HG03558 (cell line): ENCODE measurements around the gene RSPO1.

ENCODE experiments used
- ATAC-seq: cut with Tn5 transposase; IDR thresholded peaks from one replicate; pipeline ENCODE4 v1.9.1; 2021; ENCODE audit warnings: moderate number of reproducible peaks; ENCODE audit not compliant: unreplicated experiment; ENCODE audit errors: extremely low read depth

RSPO1 gene

DNA sequence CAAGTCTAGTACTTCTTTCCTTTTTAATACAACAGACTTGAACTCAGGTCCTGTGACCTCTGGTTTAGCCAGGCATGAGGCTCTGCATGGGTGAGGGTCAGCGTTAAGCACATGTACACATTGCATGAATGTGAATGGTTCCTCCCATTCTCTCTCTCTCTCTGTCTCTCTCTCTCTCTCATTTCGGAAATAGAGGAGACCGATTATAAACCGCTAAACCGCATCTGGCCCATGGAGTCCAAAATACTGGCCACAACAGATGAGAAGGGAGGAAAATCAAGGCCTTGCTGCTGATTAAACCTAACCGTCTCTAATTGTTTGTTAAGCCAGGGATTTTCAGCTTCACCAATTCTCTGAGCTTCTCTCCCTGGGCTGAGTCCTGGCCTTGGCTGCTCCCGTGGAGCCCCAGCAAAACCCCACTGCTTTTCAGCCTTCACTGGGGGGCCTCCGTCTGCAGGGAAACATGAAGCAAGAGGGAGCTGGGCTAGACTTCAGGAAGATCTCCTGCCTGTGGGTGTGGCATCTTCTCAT is 6.6 kb downstream of the RSPO1 start:
- ATAC-seq: no peak

DNA sequence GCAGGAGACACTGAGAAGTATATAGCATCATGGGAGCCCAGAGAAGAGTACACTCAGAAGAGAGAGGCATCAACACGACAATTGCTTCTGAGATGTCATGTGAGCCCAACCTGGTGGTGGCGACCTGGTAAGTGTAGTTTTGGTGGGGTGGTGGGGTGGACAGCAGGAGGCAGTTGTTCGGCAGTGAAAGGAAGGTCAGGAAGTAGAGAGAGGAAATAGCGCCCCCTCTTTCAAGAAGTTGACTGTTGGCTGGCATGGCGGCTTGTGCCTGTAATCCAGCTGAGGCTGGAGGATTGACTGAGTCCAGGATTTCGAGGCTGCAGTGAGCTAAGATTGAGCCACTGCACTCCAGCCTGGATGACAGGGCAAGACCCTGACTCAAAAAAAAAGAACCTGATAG is 12.6 kb downstream of the RSPO1 start:
- ATAC-seq: no peak

DNA sequence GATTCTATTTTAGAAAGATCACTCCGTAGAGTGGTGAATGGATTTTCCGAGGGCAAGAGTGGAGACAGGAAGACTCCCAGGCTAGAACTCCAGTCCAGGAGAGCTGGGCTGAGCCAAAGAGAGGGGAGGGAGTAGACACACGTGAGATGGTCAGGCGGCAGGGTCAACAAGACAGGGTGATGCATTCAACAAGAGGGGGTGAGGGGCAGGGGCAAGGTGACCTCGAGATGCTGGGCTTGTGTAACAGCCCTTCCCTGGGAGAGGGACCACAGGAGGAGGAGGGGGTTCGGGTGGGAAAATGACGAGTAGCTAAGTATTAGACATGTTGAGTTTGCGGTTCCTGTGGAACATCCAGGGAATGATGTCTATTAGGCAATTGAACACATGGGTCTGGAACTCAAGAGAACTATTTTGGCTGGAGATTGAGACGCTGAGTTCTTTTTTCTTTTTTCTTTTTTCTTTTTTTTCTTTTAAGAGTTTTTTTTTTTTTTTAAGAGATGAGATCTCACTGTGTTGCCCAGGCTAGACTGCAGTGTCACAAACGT is 13.3 kb downstream of the RSPO1 start:
- ATAC-seq: no peak

DNA sequence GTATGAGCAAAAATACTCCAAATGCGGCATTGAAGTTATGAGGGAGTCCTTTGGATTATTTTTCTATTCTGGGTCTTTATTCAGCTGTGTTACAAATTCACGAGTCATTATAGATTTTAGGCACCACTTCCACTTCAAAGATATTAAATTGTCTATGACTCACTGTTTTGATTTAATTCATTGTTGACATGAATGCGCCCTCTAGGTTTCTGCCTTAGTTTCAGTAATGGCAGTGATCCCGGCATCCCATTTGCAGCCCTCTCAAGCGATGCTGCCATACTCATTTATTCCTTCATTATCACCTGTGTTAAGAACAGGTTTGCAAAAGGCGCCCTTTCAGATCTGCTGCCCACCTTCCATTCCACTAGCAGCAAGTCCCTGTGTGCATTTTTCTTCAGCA is 14.0 kb downstream of the RSPO1 start:
- ATAC-seq: no peak

DNA sequence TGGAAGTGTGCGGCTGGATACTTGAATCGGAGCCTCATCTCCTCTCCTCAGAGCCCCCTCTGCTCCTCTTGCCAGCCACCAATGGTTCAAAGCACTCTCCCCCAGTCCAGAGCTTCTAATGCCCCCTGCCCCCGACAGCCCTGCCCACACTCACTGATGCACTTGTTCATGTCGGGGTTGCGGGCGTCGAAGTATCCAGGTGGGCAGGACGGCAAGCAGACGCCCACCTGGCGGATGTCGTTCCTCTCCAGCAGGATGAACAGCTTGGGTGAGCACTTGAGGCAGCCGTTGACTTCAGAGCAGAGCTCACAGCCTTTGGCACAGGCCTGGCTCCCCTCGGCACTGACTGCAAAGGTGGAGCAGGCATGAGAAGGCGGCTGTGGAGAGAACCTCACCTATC is 18.4 kb downstream of the RSPO1 start:
- ATAC-seq: no peak

DNA sequence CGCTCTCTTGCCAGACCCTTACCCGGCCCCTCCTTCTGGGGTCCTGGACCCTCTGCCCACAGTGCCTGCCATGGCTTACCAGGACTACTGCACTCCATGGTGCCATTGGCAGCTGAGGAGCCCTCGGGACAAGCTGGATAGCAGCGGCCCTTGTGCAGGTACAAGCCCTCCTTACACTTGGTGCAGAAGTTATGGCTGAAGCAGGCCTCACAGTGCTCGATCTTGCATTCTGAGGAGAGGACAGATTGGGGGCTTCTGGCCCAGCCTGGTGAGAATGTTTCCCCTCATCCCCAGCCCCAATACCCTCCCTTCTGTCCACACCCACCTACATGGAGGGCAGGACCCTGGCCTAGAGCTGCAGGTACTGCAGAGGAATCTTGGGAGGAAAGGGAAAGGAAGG is 20.6 kb downstream of the RSPO1 start:
- no peak for ATAC-seq

DNA sequence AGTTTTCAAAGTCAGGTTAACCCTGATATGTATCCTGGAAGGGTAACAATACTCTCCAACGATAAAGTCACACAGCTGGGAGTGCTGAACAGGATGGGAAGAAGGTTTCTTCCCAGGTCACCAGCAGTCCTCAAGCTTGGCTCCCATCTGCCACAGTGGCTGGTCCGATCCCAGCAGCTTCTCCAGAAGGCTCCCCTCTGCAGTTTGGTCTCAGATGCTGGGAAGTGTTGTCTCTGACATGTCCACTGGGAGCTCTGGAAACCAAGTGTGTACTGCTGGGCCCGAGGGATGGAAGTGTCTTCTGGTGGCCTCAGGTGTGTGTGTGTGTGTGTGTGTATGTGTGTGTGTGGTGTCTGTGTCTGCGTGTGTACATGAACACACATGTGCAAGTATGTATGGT is 22.5 kb downstream of the RSPO1 start:
- ATAC-seq: no peak

DNA sequence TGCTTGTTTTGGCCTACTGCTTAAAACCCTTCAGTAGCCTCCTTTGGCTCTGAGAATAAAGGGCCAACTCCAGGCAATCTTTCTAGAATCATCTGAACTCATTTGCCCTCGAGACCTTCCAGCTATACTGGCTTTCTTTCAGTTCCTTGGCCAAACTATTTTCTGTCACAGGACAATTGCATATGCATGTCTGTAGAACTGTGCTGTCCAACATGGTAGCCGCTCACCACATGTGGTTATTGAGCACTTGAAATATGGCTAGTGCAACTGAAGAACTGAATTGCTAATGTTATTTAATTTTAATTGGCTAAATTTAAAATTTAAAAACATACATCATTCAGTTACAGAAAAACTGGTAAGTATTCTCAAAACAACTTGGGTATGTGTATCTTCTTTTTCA is 24.7 kb downstream of the RSPO1 start:
- ATAC-seq: no peak

DNA sequence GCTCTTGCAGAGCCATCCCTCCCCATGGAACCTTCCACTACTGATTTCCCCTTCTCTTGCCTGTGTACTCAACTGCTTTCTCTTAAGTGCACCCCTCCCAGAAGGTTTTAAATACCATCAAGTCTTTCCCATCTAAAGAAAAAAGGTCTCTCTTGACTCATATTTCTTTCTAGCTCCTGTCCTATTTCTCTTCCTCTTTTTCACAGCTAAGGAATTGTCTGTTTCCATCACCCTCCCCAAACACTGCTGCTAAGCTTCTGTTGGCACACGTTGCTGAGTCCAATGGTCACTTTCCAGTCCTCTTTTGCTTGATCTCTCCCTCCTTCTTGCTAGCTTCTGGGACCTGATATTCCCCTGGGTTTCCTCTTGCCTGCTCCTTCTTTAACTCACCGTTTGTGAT is 25.7 kb downstream of the RSPO1 start:
- no peak for ATAC-seq

DNA sequence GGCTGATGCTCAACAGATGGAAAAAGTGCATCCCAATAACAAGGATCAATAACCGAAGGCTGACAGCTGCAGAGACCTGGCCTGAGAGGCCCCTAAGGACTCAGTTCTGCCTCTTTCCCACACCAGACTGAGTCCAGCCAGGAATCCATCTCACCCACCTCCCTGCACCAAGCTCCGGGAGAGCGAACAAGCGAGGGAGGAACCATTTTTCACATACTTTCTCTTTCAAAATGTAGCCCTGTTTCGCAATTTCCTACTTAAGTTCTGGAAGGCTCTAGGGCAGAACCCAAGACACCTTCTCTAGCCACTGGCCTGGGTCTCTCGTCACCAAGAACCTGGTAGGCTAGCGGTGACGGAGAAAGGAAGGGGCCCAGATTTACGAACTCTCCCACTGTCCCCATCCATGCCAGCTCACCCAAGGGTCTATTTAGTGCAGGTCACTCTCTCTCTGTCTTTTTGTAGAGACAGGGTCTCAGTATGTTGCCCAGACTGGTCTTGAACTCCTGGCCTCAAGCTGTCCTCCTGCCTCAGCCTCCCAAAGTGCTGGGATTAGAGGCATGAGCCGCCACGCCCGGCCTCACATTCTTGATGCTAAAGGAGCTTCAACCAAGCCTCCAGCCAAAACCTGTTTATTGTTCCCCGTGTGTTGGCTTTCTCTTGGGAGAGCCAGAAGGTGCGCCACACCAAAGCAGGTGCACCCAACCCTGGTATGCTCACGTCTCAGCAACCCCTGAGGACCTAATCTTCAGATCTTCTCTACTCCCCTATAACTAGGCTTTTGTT is 28.0 kb downstream of the RSPO1 start:
- no peak for ATAC-seq

DNA sequence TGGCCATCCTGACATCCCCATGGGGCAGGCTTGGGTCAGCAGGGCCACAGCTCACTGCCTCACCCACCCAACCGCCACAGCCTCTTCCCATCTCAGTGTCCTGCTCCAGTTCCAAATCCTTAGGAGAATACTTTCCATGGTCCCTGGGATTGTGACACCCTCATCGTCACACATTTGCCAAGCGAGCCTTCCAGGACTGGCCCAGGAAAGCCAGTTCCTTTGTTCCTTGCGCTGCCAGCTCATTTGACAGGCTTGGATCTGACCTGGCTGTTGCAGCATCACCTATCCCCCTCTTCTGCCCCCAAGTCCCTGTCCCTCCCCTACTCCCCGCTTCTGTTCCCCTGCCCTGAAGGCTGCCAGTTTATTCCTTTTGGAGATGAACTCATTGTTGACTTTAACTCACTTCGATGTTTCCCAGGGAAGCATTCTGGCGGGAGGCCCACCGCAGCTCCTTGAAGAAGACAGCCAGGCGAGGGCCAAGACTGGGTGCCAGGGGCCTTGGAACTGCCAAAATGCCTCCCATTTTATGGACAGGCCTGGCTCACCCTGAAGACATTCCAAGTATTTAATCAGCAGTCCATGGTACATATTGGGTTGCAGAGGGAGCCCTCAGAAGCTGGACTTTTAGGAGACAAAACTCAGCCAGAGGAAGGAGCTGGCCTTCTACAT is 28.8 kb downstream of the RSPO1 start:
- ATAC-seq: no peak

DNA sequence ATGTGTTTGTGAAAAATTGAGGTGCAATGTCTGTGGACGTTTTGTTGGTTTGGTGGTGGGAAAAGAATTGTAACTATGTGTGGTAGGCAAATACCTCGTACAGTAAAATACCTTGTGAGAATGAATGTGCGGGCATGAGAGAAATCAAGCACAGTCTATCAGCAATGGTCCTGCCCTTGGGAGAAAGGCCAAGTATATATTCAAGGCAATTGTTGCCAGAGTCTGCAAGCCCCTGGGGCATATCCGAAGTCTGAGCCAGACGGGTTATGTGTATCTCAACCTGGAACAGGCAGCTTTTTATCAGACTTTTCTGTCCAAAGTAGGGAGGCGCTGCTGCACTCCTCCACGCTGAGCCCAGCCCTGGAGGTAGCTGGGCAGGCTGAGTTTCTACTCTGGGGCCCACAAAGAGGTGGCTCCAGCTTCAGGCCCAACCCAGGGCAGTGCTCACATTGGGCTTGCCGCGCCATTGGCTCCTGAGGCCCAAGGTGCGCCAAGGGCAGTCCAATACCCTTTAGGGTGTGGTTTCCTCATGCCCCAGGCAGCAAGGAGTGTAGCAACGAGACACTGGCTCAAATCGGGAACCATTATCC is 29.5 kb downstream of the RSPO1 start:
- ATAC-seq: no peak

DNA sequence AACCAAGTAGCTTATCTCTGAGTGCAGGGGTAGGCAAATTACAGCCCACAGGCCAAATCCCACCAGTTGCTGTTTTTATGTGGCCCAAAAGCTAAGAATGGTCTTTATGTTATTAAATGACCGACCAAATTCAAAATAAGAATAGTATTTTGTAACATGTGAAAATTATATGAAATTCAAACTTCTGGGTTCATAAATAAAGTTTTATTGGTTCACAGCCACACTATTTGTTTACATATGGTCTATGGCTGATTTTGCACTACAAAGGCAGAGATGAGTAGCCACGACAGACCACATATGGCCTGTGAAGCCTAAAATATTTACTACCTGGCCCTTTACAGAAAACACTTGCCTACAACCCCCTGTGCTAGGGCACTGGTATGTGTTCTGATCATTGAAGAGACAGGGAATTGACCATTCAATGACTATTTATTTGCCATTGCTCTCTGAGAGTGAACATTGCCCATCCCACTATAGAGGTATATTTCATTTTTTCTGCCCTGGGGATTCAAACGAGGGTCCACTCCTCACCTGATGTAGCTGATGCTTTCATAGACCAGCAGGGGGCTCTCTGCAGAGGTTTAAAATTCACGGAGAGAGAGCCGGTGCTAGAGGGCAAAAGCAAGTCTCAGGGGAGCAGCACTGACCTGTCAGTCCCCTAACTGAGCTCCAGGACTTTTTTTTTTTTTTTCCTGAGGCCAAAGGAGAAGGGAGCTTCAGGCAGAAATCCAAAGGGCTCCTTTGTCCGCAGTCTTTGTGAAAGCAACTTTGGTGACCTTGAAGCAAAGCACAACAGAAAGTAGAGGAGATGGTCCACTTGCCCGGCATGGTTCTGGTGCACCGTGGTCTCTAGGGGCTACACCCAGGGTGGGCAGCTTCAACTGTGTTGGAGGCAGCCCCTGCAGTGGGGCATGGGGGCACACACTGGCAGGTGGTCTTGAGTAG is 31.7 kb downstream of the RSPO1 start:
- ATAC-seq: no peak

DNA sequence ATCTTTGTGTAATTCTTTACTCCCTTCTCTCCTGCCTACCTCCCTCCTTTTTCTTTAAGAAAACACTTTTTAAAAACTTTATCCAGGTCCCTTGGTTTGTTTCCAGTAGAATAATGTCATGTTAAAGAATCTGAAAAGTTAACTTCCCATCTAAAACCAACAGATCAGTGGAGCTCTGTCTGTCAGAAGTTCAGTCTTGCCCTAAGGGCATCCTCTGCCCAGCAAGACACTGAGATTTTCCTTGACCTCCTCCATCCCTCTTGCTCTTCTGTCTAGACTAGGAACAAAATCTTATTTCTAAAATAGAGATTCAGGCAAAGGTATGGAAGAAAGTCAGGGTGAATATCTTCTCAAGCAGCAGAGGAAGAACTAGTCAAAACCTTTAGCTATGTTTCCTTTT is 33.3 kb downstream of the RSPO1 start:
- ATAC-seq: no peak

DNA sequence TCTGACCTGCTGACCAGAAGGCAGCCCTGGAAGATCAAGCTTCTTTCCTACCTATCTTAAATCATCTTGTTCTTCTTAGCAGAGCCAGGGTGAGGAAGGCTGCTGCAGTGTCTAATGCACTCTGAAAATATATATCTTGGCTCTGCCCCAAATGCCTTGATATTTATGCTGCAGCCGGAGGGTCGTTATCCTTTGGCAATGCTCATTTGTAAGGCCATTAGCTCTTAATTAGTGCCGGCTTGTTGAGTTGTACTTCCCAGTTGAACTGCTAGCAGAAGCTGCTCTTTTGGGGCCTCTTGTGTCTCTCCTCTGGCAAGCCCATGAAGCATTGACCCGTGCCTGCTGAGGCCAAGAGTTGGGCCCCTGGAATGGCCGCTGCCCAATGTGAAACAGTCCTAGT is 34.8 kb downstream of the RSPO1 start:
- no peak for ATAC-seq

DNA sequence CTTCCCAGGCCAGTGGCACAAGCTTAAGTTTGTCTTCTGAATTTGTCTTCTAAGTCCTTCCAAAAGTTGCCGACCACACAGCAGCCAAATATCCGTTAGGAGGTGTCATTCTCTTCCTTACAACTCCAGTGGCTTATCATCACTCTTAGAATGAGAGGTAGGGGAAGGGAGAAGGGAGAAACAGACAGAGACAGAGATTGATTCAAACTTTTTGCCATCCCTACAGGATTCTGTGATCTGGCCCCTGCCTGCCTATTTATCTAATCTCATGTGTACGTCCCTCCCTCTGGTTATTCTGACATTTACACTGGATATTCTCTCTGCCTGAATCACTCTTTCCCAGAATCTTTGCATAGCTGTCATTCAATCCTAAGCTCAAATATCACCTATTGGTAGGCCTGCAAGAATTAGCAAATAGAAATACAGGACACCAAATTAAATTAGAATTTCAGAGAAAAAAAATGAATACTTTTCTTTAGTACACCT is 38.5 kb downstream of the RSPO1 start:
- ATAC-seq: no peak

DNA sequence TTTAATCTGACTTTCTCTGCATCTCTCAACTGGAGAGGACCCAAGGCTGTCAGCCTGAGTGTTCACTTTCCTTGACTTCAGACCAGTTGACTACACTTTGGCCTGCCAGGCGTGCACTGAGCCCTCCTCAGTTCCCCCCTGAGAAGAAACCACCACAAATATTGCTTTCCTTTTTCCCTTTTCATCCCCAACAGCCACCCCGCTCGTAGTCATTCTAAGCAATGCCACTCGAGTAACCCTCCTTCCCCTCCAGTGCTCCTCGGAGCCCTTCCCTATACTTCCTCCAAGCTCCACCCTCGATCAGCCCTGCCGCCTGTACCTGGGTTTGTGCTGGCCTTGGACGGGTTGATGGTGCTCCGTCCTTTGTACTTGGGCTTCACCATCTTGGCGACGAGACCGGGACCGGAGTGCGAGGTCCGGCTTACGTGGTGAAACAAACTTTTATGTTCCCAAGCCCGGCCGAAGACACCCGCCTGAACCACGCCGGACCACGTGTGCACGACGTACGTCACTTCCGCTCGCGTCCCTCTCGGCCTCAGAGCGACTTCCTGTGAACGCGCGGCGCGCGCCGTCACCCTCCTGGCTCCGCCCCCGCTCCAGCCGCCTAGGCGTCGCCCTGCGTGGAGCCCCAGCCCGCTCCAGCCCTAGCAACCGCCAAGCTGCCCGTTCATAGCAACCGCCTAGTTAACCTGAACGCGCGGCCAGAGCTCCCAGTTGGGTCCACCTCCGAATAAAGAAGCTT is 39.1 kb downstream of the RSPO1 start, which contains the start of gene GNL2:
Gene GNL2, minus strand, starts transcription at position 498 of the 742 bp plus-strand sequence. Its CDS starts 115 bp downstream, at position 383.
- peak; percentile 88 for ATAC-seq

DNA sequence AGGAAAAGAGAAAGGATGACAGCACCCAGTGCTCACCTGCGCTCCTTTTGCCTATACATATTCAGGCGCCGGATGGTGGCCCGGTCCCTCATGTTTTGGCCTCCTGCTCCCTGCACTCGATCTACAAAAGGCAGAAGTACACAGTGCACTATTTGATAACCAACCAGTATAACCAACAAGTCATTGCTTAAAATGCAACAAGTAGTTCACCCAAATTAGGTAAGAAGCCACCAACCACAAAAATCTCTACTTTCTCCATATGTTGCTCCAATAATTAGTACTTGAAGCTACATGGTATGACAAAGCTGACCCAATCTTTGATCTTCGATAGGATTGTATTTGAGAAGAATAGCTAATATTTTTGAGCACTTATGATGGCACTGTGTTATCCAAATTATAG is 41.0 kb downstream of the RSPO1 start:
- no peak for ATAC-seq

DNA sequence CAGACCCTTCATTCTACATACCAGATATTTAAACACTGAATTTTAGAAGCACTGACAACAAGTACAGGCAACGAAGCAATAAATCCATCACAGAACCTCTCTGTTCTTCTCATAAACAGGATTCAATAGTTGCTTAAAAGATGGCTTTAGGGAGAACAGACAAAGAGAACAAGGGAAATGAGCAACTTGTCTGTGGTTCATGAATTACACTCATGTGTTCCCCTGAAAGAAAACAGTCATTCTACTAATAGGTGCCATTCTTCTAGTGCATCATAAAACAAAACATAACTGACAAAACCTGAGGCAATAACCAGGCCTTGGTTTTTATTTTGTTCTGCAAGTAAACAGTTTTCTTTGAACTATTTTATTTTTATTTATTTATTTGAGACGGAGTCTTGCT is 45.8 kb downstream of the RSPO1 start:
- no peak for ATAC-seq
